Calu3 (cell line): ENCODE data around the gene RILPL2. TPM values are rescaled to one million over a fixed set of nuclear protein-coding genes. Genes with fewer than 3 reads are reported as not detected.
A peak's percentile ranks its signal among the peaks of the same experiment; 100 is the strongest.
"Not testable (repeated sequence)": the region's sequence is repeated elsewhere in the genome, so short reads cannot be mapped to it uniquely, and the experiment has no call there.

Experiments used
- BruUV-seq: library from RNA; stranded (reverse); fragments of 400-500 nt; replicated peaks from 2 replicates; lab custom pipeline; 2021; lab: Mats Ljungman, UMichigan
- CTCF ChIA-PET: fragments of 300-600 bp; sonication (Branson Sonifier 250); formaldehyde crosslinking; loops from one replicate; lab custom pipeline; 2022; ENCODE audit warnings: antibody characterized with exemption; lab: Charles Lee
- DNase-seq: peaks from one replicate; pipeline ENCODE4 v3.0.0; 2022
- H3K27ac Mint-ChIP-seq: one replicate; pipeline ENCODE4 v1.8.0; 2022; ENCODE audit warnings: mixed read lengths; ENCODE audit not compliant: unreplicated experiment
- H3K27me3 Mint-ChIP-seq: one replicate; pipeline ENCODE4 v1.8.0; 2022; ENCODE audit warnings: mixed read lengths; ENCODE audit not compliant: unreplicated experiment
- H3K36me3 Mint-ChIP-seq: one replicate; pipeline ENCODE4 v1.8.0; 2022; ENCODE audit warnings: mild to moderate bottlenecking, moderate library complexity, mixed read lengths; ENCODE audit not compliant: insufficient read depth, unreplicated experiment
- H3K4me1 Mint-ChIP-seq: one replicate; pipeline ENCODE4 v1.8.0; 2022; ENCODE audit warnings: mild to moderate bottlenecking, low read depth, mixed read lengths; ENCODE audit not compliant: unreplicated experiment
- H3K4me3 Mint-ChIP-seq: one replicate; pipeline ENCODE4 v1.8.0; 2022; ENCODE audit warnings: mild to moderate bottlenecking, low read depth, moderate library complexity, mixed read lengths; ENCODE audit not compliant: unreplicated experiment
- H3K9me3 Mint-ChIP-seq: one replicate; pipeline ENCODE4 v1.8.0; 2022; ENCODE audit warnings: low read depth, mixed read lengths; ENCODE audit not compliant: unreplicated experiment
- CTCF ChIP-seq: fragments of 200-600 bp; IDR thresholded peaks from one replicate; pipeline ENCODE4 v1.8.0; 2022; ENCODE audit warnings: antibody characterized with exemption; ENCODE audit not compliant: unreplicated experiment
- intact Hi-C: fragments of 100-400 bp; cut with micrococcal nuclease; formaldehyde crosslinking; loops from one replicate; pipeline ENCODE4 v1.10.0; 2022; ENCODE audit not compliant: unreplicated experiment
- total RNA-seq: library from RNA; stranded (reverse); gene quantifications from 2 replicates; pipeline ENCODE4 v1.2.3, GENCODE V29; 2022

The RILPL2 gene
- total RNA-seq, 1 experiment from 2014 or later: 2.8 TPM

- H3K4me3 Mint-ChIP-seq: no peak overlapping the region
- BruUV-seq: no TSS peak
- H3K27ac Mint-ChIP-seq: no peak overlapping the region
Measured at GRCh38 chr12:123468786-123469185, 32.3 kb upstream of the RILPL2 start.

GRCh38 chr12:123465084-123465483 lies 28.6 kb upstream of the RILPL2 start:
- no peak for DNase-seq
- CTCF ChIA-PET: no interaction called here
- Mint-ChIP-seq H3K27ac (no peak overlapping the region), H3K4me3 (no peak overlapping the region), H3K27me3 (no peaks in the 10 kb centered on the region), H3K4me1 (peaks cover under 1% of the 10 kb centered on the region), H3K36me3 (peaks cover 5% of the 10 kb centered on the region), H3K9me3 (no peaks in the 10 kb centered on the region)
- no TSS peak for BruUV-seq
- no peak for TF ChIP-seq CTCF
- intact Hi-C loops: no loop called here

More at GRCh38 chr12:123468786-123469185, 32.3 kb upstream of the RILPL2 start:
- Mint-ChIP-seq H3K9me3 (no peaks in the 10 kb centered on the region), H3K27me3 (no peaks in the 10 kb centered on the region), H3K36me3 (no peaks in the 10 kb centered on the region), H3K4me1 (no peaks in the 10 kb centered on the region)
- intact Hi-C loops: no loop called here
- no peak for DNase-seq
- CTCF ChIA-PET: interaction anchor here (1.6 kb wide), 1 partner anchor 103 kb away, joined by 5 read pairs; no protein-coding TSS in a partner anchor
- no peak for TF ChIP-seq CTCF

GRCh38 chr12:123463174-123463573 lies 26.7 kb upstream of the RILPL2 start:
- CTCF ChIA-PET: interaction anchor here (0.6 kb wide), 1 partner anchor 15 kb away, joined by 5 read pairs; no protein-coding TSS in a partner anchor
- BruUV-seq, H3K27me3 Mint-ChIP-seq, H3K4me3 Mint-ChIP-seq, H3K4me1 Mint-ChIP-seq, intact Hi-C loops, H3K9me3 Mint-ChIP-seq, DNase-seq, H3K27ac Mint-ChIP-seq: not testable (repeated sequence)
- peaks cover 18% of the 10 kb centered on the region for H3K36me3 Mint-ChIP-seq

- Mint-ChIP-seq H3K27ac (peak within 1 kb of the TSS; percentile 99), H3K9me3 (no peaks in the 10 kb centered on the region), H3K36me3 (peaks cover 24% of the 10 kb centered on the region), H3K27me3 (no peaks in the 10 kb centered on the region), H3K4me1 (peaks cover 8% of the 10 kb centered on the region), H3K4me3 (peak within 1 kb of the TSS; percentile 98)
- CTCF ChIA-PET: no interaction called here
- peak; percentile 78 for DNase-seq
- BruUV-seq: TSS peak; percentile 61
- TF ChIP-seq CTCF: no peak
- intact Hi-C loops: no loop called here
Measured at GRCh38 chr12:123457980-123458779, 21.7 kb upstream of the RILPL2 start, which contains the start of gene SNRNP35. SNRNP35 (plus strand) TSS chr12:123458139; CDS start chr12:123465541, 7,402 bp downstream.

- no peaks in the 10 kb centered on the region for H3K9me3 Mint-ChIP-seq
- H3K4me1 Mint-ChIP-seq: no peaks in the 10 kb centered on the region
- peaks cover 6% of the 10 kb centered on the region for H3K36me3 Mint-ChIP-seq
- no peaks in the 10 kb centered on the region for H3K27me3 Mint-ChIP-seq
- no TSS peak for BruUV-seq
- no peak overlapping the region for H3K27ac Mint-ChIP-seq
- CTCF ChIA-PET: no interaction called here
- no peak overlapping the region for H3K4me3 Mint-ChIP-seq
- intact Hi-C loops: no loop called here
- no peak for DNase-seq
- TF ChIP-seq CTCF: no peak
Measured at GRCh38 chr12:123453165-123453564, 16.7 kb upstream of the RILPL2 start.

- H3K27me3 Mint-ChIP-seq, intact Hi-C loops, H3K4me3 Mint-ChIP-seq, BruUV-seq, H3K36me3 Mint-ChIP-seq, DNase-seq, H3K4me1 Mint-ChIP-seq, H3K9me3 Mint-ChIP-seq: not testable (repeated sequence)
- peak overlapping the region; percentile 27 for H3K27ac Mint-ChIP-seq
- CTCF ChIA-PET: interaction anchor here (0.6 to 0.8 kb wide), 6 partner anchors 16 to 812 kb away, joined by 3 to 9 read pairs (median 4); no protein-coding TSS in a partner anchor
Measured at GRCh38 chr12:123452276-123452550, 15.7 kb upstream of the RILPL2 start.
